HG03039 (cell line): ENCODE results near the gene PLCD3.
"Not testable (repeated sequence)": the region's sequence is repeated elsewhere in the genome, so short reads cannot be mapped to it uniquely, and the experiment has no call there.

Experiments used
- ATAC-seq: cut with Tn5 transposase; IDR thresholded peaks from one replicate; pipeline ENCODE4 v1.9.1; 2021; ENCODE audit warnings: mild to moderate bottlenecking, moderate library complexity; ENCODE audit not compliant: unreplicated experiment

Gene PLCD3

DNA sequence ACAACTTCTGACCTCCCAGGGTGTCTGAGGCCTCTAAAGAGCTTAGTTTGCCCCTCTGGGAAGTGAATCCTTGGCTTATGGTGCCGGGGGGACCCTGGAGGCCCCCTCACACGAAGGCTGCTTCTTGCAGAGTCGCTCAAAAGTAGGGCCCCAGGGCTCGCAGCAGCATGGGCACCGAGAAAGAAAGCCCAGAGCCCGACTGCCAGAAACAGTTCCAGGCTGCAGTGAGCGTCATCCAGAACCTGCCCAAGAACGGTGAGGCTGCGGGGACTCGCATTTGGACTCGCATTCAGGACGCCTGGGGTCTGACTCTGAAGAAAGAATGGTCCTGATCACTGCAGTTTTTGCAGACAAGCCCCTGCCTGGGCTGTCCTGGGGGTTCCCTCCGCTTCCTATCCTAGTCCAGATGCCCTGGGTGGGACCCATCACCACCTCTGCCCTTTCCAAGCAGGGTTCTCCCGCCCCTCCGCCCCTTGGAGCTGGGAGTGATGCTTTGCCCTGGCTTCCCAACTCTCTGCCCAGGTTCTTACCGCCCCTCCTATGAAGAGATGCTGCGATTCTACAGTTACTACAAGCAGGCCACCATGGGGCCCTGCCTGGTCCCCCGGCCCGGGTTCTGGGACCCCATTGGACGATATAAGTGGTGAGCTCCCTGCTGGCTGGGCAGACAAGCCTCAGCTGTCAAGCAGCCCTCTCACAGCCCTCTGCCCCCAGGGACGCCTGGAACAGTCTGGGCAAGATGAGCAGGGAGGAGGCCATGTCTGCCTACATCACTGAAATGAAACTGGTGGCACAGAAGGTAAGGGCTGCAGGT lies 3.9 kb upstream of the PLCD3 start:
- ATAC-seq = no peak

DNA sequence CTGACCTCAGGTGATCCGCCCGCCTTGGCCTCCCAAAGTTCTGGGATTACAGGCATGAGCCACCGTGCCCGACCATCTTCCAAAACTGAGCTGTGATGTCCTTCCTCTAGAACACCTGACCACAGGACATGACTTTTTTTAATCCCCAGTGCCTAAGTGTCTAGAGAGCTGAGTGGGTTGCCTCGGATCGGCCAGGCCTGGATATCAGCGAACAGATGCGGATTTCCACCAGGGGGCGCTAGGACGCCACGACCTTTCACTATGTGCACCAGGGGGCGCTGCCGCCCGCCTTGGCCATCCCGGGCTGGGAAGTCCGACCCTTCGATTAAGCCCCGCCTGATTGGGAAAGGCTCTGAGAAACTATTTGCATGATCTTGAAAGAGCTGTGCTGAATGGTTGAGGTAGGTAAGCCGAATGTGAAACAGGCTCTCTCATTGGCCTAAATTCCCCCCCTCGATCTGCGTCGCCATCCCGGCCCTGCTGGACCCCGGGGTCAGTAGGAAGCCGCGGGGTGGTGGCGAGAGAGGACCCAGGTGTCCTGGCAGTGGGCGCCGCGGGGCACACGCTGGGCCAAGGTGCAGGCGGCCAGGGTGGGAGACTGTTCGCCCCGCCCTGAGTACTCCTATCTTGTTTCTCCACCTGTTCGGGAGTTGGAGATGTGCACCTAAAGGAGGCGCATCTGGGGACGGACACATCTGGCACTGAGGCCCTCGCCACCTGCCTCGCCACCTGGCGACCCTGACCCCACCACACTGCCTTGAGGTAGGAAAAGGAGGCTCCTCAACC lies 3.1 kb upstream of the PLCD3 start, which contains the start of gene ACBD4:
ACBD4 (plus strand) TSS at position 496 of the 786 bp plus-strand sequence. CDS start 458 bp downstream, outside the sequence.
- ATAC-seq = peak; percentile 61

DNA sequence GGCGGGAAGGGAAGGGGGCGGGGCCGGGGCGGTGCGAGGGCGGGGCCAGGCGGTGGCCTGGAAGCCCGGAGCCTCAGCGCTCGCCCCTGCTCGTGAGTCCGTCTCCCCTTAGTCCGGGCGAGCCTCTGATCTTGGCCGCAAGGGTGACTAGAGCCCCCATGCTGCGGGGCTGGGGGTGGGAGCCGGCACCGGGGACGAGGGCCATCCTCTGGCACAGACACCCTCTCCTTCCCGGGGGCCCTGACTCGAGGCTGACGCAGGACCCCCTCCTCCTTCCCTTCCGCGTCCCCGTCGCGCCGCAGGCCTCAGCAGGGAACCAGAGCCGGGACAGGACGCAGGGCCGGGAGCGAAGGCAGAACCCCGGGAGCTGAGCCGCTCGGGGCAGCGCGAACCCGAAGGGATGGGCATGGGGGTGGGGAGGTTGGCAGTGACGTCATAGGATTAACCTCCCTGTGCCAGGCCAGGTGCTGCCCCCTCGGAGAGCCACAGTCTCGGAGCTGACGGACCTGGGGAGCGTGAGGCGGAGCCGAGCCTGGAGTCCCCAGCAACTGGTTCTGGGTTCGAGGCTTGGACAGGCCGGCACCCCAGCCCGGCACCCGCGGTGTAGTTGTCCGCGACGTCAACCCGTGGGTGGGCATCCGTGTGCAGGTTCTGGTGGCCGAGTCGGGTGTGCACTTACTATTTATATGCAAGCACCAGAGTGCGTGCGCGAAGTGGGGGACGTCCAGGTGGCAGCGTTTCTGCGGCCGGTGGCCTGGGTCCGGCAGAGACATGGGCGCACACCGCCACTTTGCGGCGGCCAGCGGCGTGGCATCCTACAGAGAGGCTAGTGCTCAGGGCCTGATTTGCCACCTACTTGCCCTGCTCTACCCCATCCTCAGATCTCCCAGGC lies 503 bp upstream of the PLCD3 start:
- ATAC-seq = no peak

DNA sequence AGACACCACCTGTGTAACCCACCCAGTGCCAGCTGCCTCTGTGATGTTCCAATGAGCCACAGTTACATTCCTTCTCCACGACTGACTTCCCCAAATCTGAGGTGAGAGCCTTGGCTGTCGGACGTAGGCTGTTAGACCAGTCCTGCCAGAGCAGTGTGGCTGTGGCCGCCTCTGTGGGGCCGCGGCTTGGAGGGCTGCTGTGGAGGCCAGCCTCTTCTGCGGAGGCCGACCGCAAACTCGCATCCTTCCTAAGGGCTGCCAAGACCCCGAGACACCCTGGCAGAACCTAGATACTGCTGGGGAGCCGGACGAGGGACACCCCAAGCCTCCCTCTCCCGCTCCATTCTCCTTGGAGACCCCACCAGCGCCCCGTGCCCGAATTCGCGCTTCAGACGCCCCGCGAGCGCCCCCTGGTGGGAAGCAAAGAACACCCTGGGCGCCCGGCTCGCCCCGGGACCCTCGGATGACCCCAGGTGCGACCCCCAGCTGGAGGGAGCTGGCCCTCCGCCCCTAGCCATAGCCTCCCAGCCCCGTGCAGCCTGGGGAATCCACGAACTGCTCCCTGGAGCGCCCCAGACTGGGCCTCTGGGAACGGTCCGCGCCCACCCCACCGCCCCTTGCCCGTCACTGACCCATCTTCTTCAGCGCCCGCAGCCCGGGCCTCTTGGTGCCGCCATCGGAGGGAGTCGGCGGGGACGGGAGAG lies 547 bp downstream of the PLCD3 start:
- no peak for ATAC-seq

DNA sequence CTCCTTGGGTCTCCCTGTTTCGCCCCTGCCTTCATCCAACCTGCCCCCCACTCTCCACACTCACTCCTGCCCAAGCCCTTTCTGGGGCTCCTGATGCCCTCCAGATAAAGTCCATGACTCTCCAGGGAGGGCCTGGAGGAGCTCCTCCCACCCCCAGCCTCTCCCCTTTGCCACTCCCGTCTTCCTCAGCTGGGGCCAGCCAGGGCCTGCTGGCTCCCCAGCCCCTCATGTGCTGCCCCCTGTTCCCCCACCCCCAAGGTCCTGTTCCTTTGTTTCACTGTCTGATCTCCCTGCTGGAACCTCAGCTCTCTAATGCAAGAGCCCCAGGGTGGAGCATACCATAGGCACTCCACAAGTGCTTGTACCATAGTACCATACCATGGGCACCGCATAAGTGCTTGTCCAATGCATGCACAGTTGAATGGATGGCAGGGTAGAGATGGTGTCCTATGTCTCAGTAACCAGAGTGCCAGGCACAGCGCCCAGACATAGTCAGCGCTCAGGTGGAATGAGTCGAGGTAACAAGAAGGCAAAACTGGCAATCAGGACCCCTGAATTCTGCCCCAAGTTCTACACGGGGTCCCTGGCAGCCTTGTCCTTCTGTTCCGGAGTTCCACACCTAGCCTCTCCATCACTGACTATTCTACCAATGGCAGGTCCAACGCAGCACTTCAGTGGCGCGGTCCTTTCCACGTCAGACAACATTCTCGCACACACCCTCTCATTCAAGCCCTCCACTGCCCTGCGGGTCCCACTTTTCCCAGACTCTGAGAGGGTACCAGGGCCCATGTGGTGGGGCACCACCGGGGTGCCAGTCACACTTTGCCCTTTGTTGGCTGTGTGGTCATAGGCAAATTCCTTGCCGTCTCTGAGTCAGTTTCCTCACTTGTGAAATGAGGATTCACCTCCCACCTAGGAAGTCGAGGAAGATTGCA lies 1.4 kb downstream of the PLCD3 start:
- no peak for ATAC-seq

DNA sequence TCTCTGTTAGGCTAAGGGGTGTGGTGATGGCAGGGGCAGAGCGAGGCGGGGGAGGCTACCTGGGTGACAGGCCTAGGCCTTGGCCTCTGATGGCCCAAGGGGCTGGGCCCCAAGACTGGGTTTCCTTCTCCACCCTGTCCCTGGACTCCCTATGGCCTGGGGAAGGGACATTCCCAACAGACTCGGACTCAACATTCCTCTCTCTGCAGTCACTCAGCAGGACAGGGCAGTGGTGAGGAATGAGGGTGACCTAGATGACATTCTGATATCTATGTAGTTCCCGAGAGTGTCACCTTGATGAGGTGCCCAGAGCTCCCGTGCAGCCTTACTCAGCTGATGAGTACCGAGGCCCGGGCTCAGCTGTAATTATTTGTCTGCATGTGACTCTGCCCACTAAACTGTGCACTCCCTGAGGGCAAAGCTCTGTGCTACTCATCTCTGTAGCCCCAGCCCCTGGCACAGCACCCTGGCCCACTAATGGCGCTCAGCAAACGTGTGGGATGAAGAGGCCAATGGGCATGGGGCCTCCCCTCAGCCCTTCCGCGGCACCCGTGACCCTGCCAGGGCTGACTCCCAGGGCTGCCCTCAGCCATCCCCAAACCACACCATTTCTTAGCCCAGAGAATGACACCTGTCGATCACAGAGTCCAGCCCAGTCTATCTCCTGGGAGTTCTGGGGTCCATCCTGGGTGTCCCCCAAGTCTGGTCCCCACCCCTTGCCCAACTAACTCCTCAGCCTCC lies 2.2 kb downstream of the PLCD3 start:
- ATAC-seq = no peak

DNA sequence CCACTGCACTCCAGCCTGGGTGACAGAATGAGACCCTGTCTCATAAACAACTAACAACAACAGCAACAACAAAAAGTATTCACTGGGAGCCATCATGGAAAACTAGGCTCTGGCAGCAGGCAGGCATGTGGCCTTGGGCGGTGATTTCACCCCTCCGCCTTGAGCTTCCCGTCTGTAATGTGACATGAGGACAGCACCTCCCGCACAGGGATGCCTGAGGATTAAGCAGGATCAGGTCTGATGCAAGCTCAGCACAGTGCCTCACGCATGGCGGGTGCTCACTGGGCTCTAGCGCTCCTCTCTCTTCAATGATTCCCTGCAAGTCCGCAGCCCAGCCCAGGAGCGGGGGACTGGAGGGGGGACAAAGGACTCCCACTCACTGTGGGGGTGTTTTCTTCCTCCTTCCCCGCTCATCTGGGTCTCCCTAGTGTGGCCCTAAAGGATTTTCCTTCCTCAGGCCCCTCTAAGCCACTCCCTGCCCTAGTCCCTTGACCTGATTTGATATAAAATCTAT lies 2.8 kb downstream of the PLCD3 start:
- ATAC-seq = no peak

DNA sequence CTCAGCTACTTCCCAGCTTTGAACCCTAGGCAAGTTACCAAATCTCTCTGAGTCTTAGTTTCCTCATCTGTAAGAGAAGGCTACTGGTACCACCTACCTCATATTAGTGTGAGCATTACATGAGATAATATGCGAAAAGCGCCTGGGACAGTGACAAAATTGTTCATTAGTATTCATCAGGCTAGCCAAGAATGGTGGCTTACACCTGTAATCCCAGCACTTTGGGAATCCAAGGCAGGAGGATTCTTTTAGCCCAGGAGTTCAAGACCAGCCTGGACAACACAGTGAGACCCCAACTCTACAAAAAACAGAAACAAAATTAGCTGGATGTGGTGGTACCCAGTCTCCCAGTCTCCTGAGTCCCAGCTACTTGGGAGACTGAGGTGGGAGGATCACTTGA lies 3.3 kb downstream of the PLCD3 start:
- ATAC-seq = no peak

DNA sequence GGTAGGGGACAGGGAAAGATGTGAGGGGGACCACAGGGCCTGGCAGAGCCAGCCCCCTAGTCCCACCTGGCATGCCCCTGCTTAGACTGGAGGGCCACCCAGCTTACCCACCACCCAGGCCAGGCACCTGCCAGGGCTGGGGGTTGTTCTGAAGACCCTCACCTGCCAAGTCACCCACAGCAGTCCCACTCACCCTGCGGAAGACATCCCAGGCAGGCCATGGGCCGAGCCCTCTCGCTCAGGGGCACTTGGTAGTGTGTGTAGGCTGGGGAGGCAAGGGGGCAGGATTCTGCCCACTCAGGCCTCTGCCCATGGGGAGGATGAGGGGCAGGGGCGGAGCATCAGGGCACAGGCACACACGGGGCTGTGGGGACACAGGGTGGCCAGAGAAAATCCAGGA lies 4.0 kb downstream of the PLCD3 start:
- ATAC-seq = no peak

DNA sequence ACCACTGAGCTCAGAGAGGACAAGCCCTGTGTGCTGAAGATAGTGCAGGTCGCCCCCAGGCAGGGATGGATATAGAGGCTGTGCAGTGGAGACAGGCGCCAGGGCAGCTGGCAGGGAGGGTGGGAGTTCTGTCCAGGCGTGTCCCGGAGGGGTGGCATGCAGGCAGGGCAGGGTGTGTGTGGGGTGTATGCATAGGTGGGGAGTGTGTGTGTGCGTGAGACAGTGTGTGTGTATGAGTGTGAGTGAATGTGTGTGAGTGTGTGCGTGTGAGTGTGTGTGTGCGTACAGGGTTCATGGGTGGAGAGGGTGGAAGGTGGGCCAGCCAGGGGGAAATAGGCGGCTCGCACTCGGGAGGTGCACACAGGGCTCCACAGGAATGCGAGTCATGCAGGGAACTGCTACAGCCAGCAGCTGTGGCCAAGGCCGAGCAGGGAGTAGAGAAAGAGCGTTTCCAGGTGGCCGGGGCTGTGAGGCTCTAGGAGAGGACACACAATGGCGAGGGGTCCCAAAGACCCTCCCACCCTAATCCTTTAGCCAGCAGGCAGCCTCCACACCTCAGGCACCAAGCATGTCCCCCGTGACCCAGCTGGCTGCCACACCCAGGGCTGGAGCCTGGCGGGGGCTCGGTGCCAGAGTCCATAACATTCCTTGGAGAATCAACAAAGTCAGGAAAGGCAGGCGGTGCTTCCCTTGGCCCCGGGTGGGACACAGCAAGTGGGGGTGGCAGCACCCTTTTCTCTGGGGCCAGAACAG lies 4.6 kb downstream of the PLCD3 start:
- ATAC-seq = no peak

DNA sequence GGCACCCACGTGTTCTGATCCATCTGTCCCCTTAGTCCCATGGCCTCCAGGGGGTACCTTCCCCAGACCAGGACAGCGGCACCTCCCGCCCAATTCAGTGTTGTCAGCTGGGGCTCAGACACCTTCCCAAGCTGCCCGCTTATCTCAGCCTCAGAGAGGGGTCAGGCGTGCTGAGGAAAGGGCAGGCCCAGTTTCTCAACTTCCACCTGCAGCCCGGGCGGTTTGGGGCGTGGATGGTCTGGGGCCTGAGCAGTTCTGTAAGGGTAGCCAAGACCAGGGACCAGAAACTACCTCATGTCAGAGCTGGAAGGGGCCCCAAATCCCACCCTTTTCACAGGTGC lies 5.1 kb downstream of the PLCD3 start:
- ATAC-seq = no peak

DNA sequence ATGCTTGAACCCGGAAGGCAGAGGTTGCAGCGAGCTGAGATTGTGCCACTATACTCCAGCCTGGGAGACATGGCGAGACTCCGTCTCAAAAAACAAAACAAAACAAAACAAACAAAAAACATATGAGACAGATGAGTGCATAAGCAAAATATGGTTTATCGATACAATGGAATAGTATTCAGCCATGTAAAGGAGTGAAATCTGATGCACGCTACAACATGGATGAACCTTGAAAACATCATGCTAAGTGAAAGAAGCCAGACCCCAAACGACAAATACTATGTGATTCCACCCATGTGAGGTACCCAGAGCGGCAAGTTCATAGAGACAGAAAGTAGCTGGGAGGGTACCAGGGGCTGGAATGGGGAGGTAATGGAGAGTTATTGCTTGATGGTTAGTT lies 6.8 kb downstream of the PLCD3 start:
- ATAC-seq = no peak

DNA sequence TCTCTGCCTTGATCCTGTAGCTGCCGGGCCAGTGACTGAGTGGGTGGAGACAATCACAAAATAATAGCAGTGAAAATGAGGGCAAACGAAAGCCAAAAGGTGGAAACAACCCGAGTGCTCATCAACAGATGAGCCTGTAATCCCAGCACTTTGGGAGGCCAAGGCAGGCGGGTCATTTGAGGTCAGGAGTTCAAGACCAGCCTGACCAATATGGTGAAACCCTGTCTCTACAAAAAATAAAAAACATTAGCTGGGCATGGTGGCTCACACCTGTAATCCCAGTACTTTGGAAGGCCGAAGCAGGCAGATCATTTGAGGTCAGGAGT lies 7.6 kb downstream of the PLCD3 start:
- ATAC-seq = not testable (repeated sequence)

DNA sequence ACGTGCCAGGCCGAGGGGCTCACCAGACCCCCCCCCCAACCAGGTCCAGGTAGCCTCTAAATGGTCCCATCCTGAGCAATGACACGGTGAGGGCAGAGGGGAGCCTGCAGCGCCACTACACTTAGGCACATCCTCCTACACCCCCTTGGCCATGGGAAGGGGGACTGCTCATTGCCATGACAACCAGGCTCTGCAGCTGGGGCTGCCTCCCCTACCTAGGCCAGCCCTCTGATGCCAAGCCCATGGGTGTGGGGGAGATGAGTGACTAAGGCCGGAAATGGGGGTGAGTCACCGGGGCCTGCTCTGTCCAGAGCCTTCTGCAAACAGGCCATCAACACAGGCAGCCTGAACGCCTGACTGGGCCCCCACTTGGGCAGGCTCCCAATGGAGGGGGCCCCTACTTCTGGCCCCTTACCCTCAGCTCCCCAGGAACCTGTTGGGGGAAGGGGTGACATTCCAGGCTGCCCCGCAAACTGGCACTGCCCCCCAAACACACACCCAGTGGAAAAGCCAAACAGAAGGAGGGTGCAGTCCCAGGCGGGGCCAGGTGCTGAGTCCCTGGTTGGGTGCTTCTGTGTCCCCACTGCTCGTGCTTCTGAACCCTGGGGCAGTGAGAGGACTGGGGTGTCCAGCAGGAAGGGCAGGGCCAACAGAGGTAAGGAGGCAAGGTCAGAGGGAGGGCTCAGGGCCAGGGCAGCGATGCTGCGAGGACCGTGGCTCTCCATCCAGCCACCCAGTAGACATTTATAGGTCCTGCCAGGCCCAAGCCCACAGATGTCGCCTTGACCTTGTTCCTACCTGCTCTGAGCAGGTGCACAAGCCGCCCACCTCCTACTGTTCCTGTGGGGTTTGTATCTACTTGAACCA lies 8.2 kb downstream of the PLCD3 start:
- no peak for ATAC-seq

DNA sequence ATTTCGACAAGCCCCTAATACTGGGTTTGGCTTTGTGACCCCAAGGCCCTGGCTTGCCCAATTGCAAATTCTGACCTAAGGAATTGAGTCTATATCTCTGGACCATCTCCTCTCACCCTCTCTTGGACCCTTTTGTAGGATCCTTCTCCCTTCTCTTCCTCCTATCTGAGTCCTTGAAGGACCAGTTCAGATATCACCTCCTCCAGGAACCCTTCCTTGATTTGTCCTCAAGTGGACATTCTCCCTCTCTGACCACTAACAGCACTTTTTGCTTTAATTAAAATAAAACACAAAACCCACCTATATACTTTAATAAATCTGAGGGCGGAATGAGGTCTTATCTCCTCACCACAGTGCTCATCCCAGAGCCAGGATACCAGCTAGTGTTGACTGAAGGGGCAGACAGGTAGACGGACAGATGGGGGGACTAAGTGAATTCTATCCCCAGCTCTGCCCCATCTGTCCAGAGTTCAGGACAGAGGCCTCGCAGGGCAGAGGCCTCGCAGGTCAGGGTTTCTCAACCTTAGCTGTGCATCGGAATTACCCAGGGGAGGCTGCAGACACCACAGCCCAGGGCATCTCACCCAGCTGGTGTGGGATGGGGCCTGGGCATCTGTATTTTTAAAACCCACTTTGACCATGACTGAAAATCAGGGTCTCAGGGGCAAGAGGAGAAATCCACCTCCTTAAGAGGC lies 9.1 kb downstream of the PLCD3 start:
- ATAC-seq = no peak

DNA sequence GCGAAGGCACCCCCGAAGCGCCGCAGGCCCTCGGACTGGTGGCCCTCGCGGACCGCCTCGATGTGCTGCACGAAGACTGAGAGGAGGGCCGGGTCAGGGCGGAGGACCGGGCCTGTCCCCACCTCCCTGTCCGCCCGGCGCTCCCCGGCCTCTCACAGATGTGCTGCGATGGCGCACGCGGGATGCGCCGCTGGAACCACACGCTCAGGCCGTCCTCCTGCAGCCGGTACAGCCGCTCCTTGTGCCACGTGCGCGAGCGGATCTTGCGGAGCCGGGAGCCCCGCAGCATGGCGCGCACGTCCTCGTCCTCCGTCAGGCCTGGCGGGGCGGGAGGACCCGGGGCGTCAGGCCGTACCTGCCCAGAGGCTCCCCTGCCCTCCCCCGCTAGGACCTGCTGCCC lies 11.3 kb downstream of the PLCD3 start:
- ATAC-seq = no peak

DNA sequence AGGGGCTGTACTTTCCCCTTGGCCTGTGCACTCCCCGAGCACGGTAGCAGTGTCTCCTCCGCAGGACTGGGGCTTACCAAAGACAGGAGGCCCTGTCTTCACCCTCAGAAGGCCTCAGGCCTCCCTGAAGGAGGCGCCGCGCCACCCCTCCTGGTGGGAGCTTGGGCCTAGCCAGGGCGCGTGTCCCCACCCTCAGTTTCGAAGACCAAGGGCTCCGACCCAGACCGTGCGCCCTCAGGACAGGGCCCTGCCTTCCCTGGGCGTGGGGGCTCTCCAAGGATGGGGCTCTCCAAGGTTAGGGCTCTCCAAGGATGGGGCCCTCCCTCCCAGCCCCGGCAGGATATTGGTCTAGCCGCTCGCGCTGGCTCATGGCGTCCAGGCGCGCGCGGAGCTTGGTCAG lies 11.8 kb downstream of the PLCD3 start:
- no peak for ATAC-seq
